Measurements from ENCODE around the gene KCNJ4. TPM values are rescaled to one million over a fixed set of nuclear protein-coding genes. Genes with fewer than 3 reads are reported as not detected.

The KCNJ4 gene
- total RNA-seq, 3 donors from 2014 or later (not counting 1 experiment from before 2014, with no cell fraction given) = not detected

- Mint-ChIP-seq H3K36me3 (no peaks in the 10 kb centered on the region), H3K9me3 (no peaks in the 10 kb centered on the region), H3K27ac (no peak overlapping the region), H3K27me3 (ENCODE audit: low read depth in 2 of 2) (no peaks in the 10 kb centered on the region), H3K4me1 (no peaks in the 10 kb centered on the region), H3K4me3 (no peak overlapping the region)
- intact Hi-C loops (cut with micrococcal nuclease) = no loop called here
- no peaks in the 10 kb centered on the region for H3K9me3 ChIP-seq (ENCODE audit: control insufficient read depth, insufficient read depth, low read length)
- TF ChIP-seq, protein P1, sequence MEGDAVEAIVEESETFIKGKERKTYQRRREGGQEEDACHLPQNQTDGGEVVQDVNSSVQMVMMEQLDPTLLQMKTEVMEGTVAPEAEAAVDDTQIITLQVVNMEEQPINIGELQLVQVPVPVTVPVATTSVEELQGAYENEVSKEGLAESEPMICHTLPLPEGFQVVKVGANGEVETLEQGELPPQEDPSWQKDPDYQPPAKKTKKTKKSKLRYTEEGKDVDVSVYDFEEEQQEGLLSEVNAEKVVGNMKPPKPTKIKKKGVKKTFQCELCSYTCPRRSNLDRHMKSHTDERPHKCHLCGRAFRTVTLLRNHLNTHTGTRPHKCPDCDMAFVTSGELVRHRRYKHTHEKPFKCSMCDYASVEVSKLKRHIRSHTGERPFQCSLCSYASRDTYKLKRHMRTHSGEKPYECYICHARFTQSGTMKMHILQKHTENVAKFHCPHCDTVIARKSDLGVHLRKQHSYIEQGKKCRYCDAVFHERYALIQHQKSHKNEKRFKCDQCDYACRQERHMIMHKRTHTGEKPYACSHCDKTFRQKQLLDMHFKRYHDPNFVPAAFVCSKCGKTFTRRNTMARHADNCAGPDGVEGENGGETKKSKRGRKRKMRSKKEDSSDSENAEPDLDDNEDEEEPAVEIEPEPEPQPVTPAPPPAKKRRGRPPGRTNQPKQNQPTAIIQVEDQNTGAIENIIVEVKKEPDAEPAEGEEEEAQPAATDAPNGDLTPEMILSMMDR (IDR thresholded peaks at IDR 0.05) = no peak
- H3K4me1 ChIP-seq (ENCODE audit: control insufficient read depth, insufficient read depth, low read length) = peaks cover 8% of the 10 kb centered on the region
- no peak overlapping the region for H3K27ac ChIP-seq (ENCODE audit: low read length)
- no peak for ATAC-seq
- 91% methylated on average over 15 of the region's 16 CpGs for WGBS (ENCODE audit: insufficient coverage)
- DNase-seq = no peak
- no peak overlapping the region for H3K4me3 ChIP-seq (ENCODE audit: low read length)
- H3K36me3 ChIP-seq (ENCODE audit: control insufficient read depth, insufficient read depth, low read length) = no peaks in the 10 kb centered on the region
- no peaks in the 10 kb centered on the region for H3K27me3 ChIP-seq (ENCODE audit: control insufficient read depth, insufficient read depth, low read length)
Measured at GRCh38 chr22:38417252-38418060, 37.5 kb downstream of the KCNJ4 start.

DNA sequence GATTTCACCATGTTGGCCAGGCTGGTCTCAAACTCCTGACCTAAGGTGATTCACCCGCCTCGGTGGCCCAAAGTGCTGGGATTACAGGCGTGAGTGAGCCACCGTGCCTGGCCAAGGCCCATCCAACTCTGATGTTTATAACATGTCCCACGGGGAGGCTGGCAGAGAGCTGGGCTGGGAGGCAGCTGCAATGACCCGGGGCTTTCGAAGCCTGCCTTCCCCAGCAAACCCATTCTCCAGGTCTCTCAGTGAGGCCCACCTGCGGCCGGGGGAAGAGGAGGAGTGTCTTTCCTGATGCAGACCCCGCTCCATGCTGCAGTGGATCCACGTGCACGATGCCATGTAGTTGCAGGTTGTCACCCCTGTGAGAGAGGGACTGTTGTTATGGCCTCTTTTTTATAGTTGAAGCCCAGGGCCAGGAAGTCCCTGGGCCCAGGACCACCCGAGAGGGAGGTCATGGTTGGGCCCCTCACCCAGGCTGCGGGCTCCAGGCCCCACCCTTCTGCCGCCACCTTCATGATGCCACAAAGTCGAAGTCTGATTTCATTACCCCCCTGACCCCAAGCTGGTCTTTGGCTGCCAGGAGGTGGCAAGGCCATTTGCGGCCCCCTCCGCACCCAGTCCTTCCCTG, 38.3 kb downstream of the KCNJ4 start:
- H3K27me3 Mint-ChIP-seq (ENCODE audit: low read depth in 2 of 2) = no peaks in the 10 kb centered on the region
- TF ChIP-seq, protein P1 (IDR thresholded peaks at IDR 0.05) = no peak

GRCh38 chr22:38415561-38416321, 39.3 kb downstream of the KCNJ4 start:
- DNase-seq (no peak), ATAC-seq (no peak)
- no peaks in the 10 kb centered on the region for H3K4me1 Mint-ChIP-seq
- H3K4me3 ChIP-seq (ENCODE audit: low read length) = no peak overlapping the region
- WGBS (ENCODE audit: insufficient coverage) = 69% methylated on average over 22 of the region's 22 CpGs
- H3K27ac Mint-ChIP-seq = no peak overlapping the region
- no peaks in the 10 kb centered on the region for H3K27me3 Mint-ChIP-seq (ENCODE audit: low read depth in 2 of 2)
- no peaks in the 10 kb centered on the region for H3K27me3 ChIP-seq (ENCODE audit: control insufficient read depth, insufficient read depth, low read length)
- H3K27ac ChIP-seq (ENCODE audit: low read length) = no peak overlapping the region
- no peaks in the 10 kb centered on the region for H3K9me3 Mint-ChIP-seq
- TF ChIP-seq, protein P1 (IDR thresholded peaks at IDR 0.05) = no peak
- H3K4me1 ChIP-seq (ENCODE audit: control insufficient read depth, insufficient read depth, low read length) = peaks cover 11% of the 10 kb centered on the region
- H3K9me3 ChIP-seq (ENCODE audit: control insufficient read depth, insufficient read depth, low read length) = no peaks in the 10 kb centered on the region
- H3K4me3 Mint-ChIP-seq = no peak overlapping the region
- no peaks in the 10 kb centered on the region for H3K36me3 Mint-ChIP-seq
- no peaks in the 10 kb centered on the region for H3K36me3 ChIP-seq (ENCODE audit: control insufficient read depth, insufficient read depth, low read length)
- intact Hi-C loops (cut with micrococcal nuclease) = no loop called here

More for the DNA sequence above, 38.3 kb downstream of the KCNJ4 start:
- 92% methylated on average over 18 of the region's 18 CpGs for WGBS (ENCODE audit: insufficient coverage)
- Mint-ChIP-seq H3K36me3 (no peaks in the 10 kb centered on the region), H3K4me1 (no peaks in the 10 kb centered on the region), H3K9me3 (no peaks in the 10 kb centered on the region), H3K4me3 (no peak overlapping the region), H3K27ac (no peak overlapping the region)
- H3K27ac ChIP-seq (ENCODE audit: low read length) = no peak overlapping the region
- H3K36me3 ChIP-seq (ENCODE audit: control insufficient read depth, insufficient read depth, low read length) = no peaks in the 10 kb centered on the region
- no peak overlapping the region for H3K4me3 ChIP-seq (ENCODE audit: low read length)
- DNase-seq = no peak
- peaks cover 11% of the 10 kb centered on the region for H3K4me1 ChIP-seq (ENCODE audit: control insufficient read depth, insufficient read depth, low read length)
- no peaks in the 10 kb centered on the region for H3K27me3 ChIP-seq (ENCODE audit: control insufficient read depth, insufficient read depth, low read length)
- intact Hi-C loops (cut with micrococcal nuclease) = no loop called here
- no peaks in the 10 kb centered on the region for H3K9me3 ChIP-seq (ENCODE audit: control insufficient read depth, insufficient read depth, low read length)
- no peak for ATAC-seq
